ENCODE results near the gene OXER1.

OXER1 gene

GRCh38 chr2:42804891-42805290, 41.0 kb upstream of the OXER1 start:
- no peak overlapping the region for H2BK120ac ChIP-seq (ENCODE audit: insufficient read depth, low read length, poor library complexity)
- no peak for DNase-seq
- WGBS (ENCODE audit: extremely low coverage, insufficient coverage, insufficient read length) = no CpG with 5 or more reads among the region's 5 CpGs
- H2AK5ac ChIP-seq (ENCODE audit: low read length) = no peak overlapping the region
- H3K14ac ChIP-seq (ENCODE audit: low read length) = no peak overlapping the region
- no peak overlapping the region for H2BK12ac ChIP-seq (ENCODE audit: low read length)
- no peaks in the 10 kb centered on the region for H3K36me3 ChIP-seq (ENCODE audit: control insufficient read depth in 1 of 2, insufficient read depth in 2 of 2, low read length in 2 of 2)
- no peaks in the 10 kb centered on the region for H3K27me3 ChIP-seq (ENCODE audit: insufficient read depth, low read length)
- H2AFZ ChIP-seq (ENCODE audit: insufficient read depth, low read length, poor library complexity) = no peak overlapping the region
- H3K4ac ChIP-seq (ENCODE audit: low read depth, low read length) = no peak overlapping the region
- H3K9ac ChIP-seq (ENCODE audit: low read length) = no peak overlapping the region
- H2BK5ac ChIP-seq (ENCODE audit: low read depth, low read length, poor library complexity) = no peak overlapping the region
- H3K79me2 ChIP-seq (ENCODE audit: control insufficient read depth, insufficient read depth, low read length, poor library complexity) = peaks cover 2% of the 10 kb centered on the region
- H3K79me1 ChIP-seq (ENCODE audit: low read length) = peaks cover 3% of the 10 kb centered on the region
- H3K18ac ChIP-seq (ENCODE audit: low read length) = no peak overlapping the region
- H4K12ac ChIP-seq (ENCODE audit: low read depth, low read length) = no peak overlapping the region
- no peak overlapping the region for H3K27ac ChIP-seq (ENCODE audit: low read depth, low read length)
- no peak overlapping the region for H3K4me2 ChIP-seq (ENCODE audit: low read length)
- peaks cover 0 to 4% of the 10 kb centered on the region in 2 experiments for H3K4me1 ChIP-seq (ENCODE audit: control insufficient read depth in 1 of 2, insufficient read depth in 2 of 2, low read length in 2 of 2)
- no peaks in the 10 kb centered on the region for H3K9me3 ChIP-seq (ENCODE audit: insufficient read depth, low read depth, low read length)
- H4K8ac ChIP-seq (ENCODE audit: low read depth, low read length) = no peak overlapping the region
- H3K23ac ChIP-seq (ENCODE audit: low read length) = no peak overlapping the region
- no peak overlapping the region for H4K91ac ChIP-seq (ENCODE audit: low read depth, low read length)
- no peak overlapping the region for H3K4me3 ChIP-seq (ENCODE audit: low read depth, low read length)

DNA sequence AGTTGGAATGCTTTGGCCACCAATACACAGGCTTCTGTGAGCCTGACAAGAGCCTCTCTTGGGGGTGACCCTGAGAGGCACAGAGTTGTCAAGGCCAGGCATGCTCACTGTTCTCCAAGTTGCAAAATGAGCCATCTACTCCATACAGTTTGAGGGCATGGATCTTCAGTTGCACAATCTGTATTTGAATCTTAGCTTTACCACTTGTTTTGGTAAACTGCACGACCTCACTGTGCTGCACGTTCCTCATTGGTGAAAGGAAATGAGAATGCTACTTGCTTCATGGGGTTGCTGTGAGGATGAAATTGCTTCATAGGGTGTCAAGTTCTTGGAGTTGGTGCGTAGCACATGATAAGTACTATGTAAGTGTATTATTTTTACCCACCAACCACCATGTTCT, 40.4 kb upstream of the OXER1 start:
- Histone ChIP-seq H3K9ac (ENCODE audit: low read length) (no peak overlapping the region), H3K27ac (ENCODE audit: low read depth, low read length) (no peak overlapping the region), H3K4me2 (ENCODE audit: low read length) (no peak overlapping the region), H3K14ac (ENCODE audit: low read length) (no peak overlapping the region), H3K79me1 (ENCODE audit: low read length) (no peaks in the 10 kb centered on the region), H2BK5ac (ENCODE audit: low read depth, low read length, poor library complexity) (no peak overlapping the region), H3K27me3 (ENCODE audit: insufficient read depth, low read length) (no peaks in the 10 kb centered on the region), H3K23ac (ENCODE audit: low read length) (no peak overlapping the region), H2BK12ac (ENCODE audit: low read length) (no peak overlapping the region), H3K36me3 (ENCODE audit: control insufficient read depth in 1 of 2, insufficient read depth in 2 of 2, low read length in 2 of 2) (no peaks in the 10 kb centered on the region), H4K12ac (ENCODE audit: low read depth, low read length) (no peak overlapping the region), H2BK120ac (ENCODE audit: insufficient read depth, low read length, poor library complexity) (no peak overlapping the region), H4K8ac (ENCODE audit: low read depth, low read length) (no peak overlapping the region), H3K4ac (ENCODE audit: low read depth, low read length) (no peak overlapping the region), H2AFZ (ENCODE audit: insufficient read depth, low read length, poor library complexity) (no peak overlapping the region), H3K79me2 (ENCODE audit: control insufficient read depth, insufficient read depth, low read length, poor library complexity) (no peaks in the 10 kb centered on the region), H3K4me3 (ENCODE audit: low read depth, low read length) (no peak overlapping the region), H3K4me1 (ENCODE audit: control insufficient read depth in 1 of 2, insufficient read depth in 2 of 2, low read length in 2 of 2) (peaks cover 0 to 4% of the 10 kb centered on the region in 2 experiments), H3K9me3 (ENCODE audit: insufficient read depth, low read depth, low read length) (no peaks in the 10 kb centered on the region), H4K91ac (ENCODE audit: low read depth, low read length) (no peak overlapping the region), H3K18ac (ENCODE audit: low read length) (no peak overlapping the region), H2AK5ac (ENCODE audit: low read length) (no peak overlapping the region)
- no CpG with 5 or more reads among the region's 3 CpGs for WGBS (ENCODE audit: extremely low coverage, insufficient coverage, insufficient read length)
- no peak for DNase-seq

- WGBS (ENCODE audit: extremely low coverage, insufficient coverage, insufficient read length) = no CpG with 5 or more reads among the region's 6 CpGs
These were observed 38.2 kb upstream of the OXER1 start for GRCh38 chr2:42802150-42802549.

GRCh38 chr2:42801381-42801780, 37.4 kb upstream of the OXER1 start:
- Histone ChIP-seq H3K27ac (ENCODE audit: low read depth, low read length) (no peak overlapping the region), H3K9me3 (ENCODE audit: insufficient read depth, low read depth, low read length) (no peaks in the 10 kb centered on the region), H3K79me1 (ENCODE audit: low read length) (no peaks in the 10 kb centered on the region), H2BK5ac (ENCODE audit: low read depth, low read length, poor library complexity) (no peak overlapping the region), H2BK12ac (ENCODE audit: low read length) (no peak overlapping the region), H2AFZ (ENCODE audit: insufficient read depth, low read length, poor library complexity) (no peak overlapping the region), H4K8ac (ENCODE audit: low read depth, low read length) (no peak overlapping the region), H3K4ac (ENCODE audit: low read depth, low read length) (no peak overlapping the region), H3K4me3 (ENCODE audit: low read depth, low read length) (no peak overlapping the region), H4K12ac (ENCODE audit: low read depth, low read length) (no peak overlapping the region), H3K36me3 (ENCODE audit: control insufficient read depth in 1 of 2, insufficient read depth in 2 of 2, low read length in 2 of 2) (no peaks in the 10 kb centered on the region), H3K14ac (ENCODE audit: low read length) (no peak overlapping the region), H3K23ac (ENCODE audit: low read length) (no peak overlapping the region), H3K79me2 (ENCODE audit: control insufficient read depth, insufficient read depth, low read length, poor library complexity) (no peaks in the 10 kb centered on the region), H2BK120ac (ENCODE audit: insufficient read depth, low read length, poor library complexity) (no peak overlapping the region), H3K4me2 (ENCODE audit: low read length) (no peak overlapping the region), H3K18ac (ENCODE audit: low read length) (no peak overlapping the region), H2AK5ac (ENCODE audit: low read length) (no peak overlapping the region), H3K27me3 (ENCODE audit: insufficient read depth, low read length) (no peaks in the 10 kb centered on the region), H4K91ac (ENCODE audit: low read depth, low read length) (no peak overlapping the region), H3K9ac (ENCODE audit: low read length) (no peak overlapping the region), H3K4me1 (ENCODE audit: control insufficient read depth in 1 of 2, insufficient read depth in 2 of 2, low read length in 2 of 2) (peaks cover 0 to 4% of the 10 kb centered on the region in 2 experiments)
- WGBS (ENCODE audit: extremely low coverage, insufficient coverage, insufficient read length) = no CpG with 5 or more reads among the region's 4 CpGs
- DNase-seq = peak in 1 of 2 donors; percentile 76

More at GRCh38 chr2:42802150-42802549, 38.2 kb upstream of the OXER1 start:
- no peaks in the 10 kb centered on the region for H3K27me3 ChIP-seq (ENCODE audit: insufficient read depth, low read length)
- H3K9ac ChIP-seq (ENCODE audit: low read length) = no peak overlapping the region
- no peak overlapping the region for H3K4me3 ChIP-seq (ENCODE audit: low read depth, low read length)
- H2BK5ac ChIP-seq (ENCODE audit: low read depth, low read length, poor library complexity) = no peak overlapping the region
- no peak overlapping the region for H4K12ac ChIP-seq (ENCODE audit: low read depth, low read length)
- H2AFZ ChIP-seq (ENCODE audit: insufficient read depth, low read length, poor library complexity) = no peak overlapping the region
- no peak overlapping the region for H3K14ac ChIP-seq (ENCODE audit: low read length)
- H3K27ac ChIP-seq (ENCODE audit: low read depth, low read length) = no peak overlapping the region
- H2BK12ac ChIP-seq (ENCODE audit: low read length) = no peak overlapping the region
- H3K4me2 ChIP-seq (ENCODE audit: low read length) = no peak overlapping the region
- no peaks in the 10 kb centered on the region for H3K36me3 ChIP-seq (ENCODE audit: control insufficient read depth in 1 of 2, insufficient read depth in 2 of 2, low read length in 2 of 2)
- H4K91ac ChIP-seq (ENCODE audit: low read depth, low read length) = no peak overlapping the region
- no peaks in the 10 kb centered on the region for H3K9me3 ChIP-seq (ENCODE audit: insufficient read depth, low read depth, low read length)
- H4K8ac ChIP-seq (ENCODE audit: low read depth, low read length) = no peak overlapping the region
- H2BK120ac ChIP-seq (ENCODE audit: insufficient read depth, low read length, poor library complexity) = no peak overlapping the region
- no peak overlapping the region for H3K23ac ChIP-seq (ENCODE audit: low read length)
- no peaks in the 10 kb centered on the region for H3K79me1 ChIP-seq (ENCODE audit: low read length)
- H2AK5ac ChIP-seq (ENCODE audit: low read length) = no peak overlapping the region
- no peak for DNase-seq
- no peak overlapping the region for H3K4ac ChIP-seq (ENCODE audit: low read depth, low read length)
- no peaks in the 10 kb centered on the region for H3K79me2 ChIP-seq (ENCODE audit: control insufficient read depth, insufficient read depth, low read length, poor library complexity)
- no peak overlapping the region for H3K18ac ChIP-seq (ENCODE audit: low read length)
- H3K4me1 ChIP-seq (ENCODE audit: control insufficient read depth in 1 of 2, insufficient read depth in 2 of 2, low read length in 2 of 2) = peaks cover 0 to 4% of the 10 kb centered on the region in 2 experiments

Measured in trophoblast cell (in vitro differentiated cells and primary cell).